ENCODE measurements around the gene ULK4. TPM values are rescaled to one million over a fixed set of nuclear protein-coding genes. Genes with fewer than 3 reads are reported as not detected.
"Not testable (repeated sequence)": the region's sequence is repeated elsewhere in the genome, so short reads cannot be mapped to it uniquely, and the experiment has no call there.

Gene ULK4
- total RNA-seq, 2 donors from 2014 or later: 4.4 to 8.3 TPM

DNA sequence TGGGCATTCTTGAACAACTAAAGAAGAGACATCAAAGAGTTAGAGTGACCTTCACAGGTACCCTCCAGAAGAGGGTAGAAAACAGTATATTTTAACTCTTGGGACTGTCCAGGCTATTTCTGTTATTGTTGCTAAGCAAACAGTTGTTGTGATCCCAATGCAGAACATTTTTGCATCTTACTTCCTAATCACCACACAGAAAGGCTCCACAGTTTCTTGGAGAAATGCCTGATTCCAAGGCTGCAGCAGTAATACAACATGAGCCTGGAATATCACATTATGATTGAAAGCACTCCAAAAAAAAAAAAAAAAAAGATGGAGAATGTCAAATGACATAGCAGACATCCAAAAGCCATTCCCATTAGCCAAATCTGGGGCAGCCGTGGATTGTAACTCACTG lies 567.0 kb downstream of the ULK4 start:
- intact Hi-C loops (cut with DNase I): no loop called here
- Histone ChIP-seq H3K27ac (no peak overlapping the region), H3K9me3 (no peaks in the 10 kb centered on the region), H3K27me3 (no peaks in the 10 kb centered on the region), H3K4me1 (no peaks in the 10 kb centered on the region), H3K4me3 (no peak overlapping the region), H3K36me3 (no peaks in the 10 kb centered on the region), H3K9ac (ENCODE audit: low read depth in 2 of 2, low read length in 2 of 2) (no peak overlapping the region)
- TF ChIP-seq, protein P1, sequence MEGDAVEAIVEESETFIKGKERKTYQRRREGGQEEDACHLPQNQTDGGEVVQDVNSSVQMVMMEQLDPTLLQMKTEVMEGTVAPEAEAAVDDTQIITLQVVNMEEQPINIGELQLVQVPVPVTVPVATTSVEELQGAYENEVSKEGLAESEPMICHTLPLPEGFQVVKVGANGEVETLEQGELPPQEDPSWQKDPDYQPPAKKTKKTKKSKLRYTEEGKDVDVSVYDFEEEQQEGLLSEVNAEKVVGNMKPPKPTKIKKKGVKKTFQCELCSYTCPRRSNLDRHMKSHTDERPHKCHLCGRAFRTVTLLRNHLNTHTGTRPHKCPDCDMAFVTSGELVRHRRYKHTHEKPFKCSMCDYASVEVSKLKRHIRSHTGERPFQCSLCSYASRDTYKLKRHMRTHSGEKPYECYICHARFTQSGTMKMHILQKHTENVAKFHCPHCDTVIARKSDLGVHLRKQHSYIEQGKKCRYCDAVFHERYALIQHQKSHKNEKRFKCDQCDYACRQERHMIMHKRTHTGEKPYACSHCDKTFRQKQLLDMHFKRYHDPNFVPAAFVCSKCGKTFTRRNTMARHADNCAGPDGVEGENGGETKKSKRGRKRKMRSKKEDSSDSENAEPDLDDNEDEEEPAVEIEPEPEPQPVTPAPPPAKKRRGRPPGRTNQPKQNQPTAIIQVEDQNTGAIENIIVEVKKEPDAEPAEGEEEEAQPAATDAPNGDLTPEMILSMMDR (IDR thresholded peaks at IDR 0.05): no peak
- DNase-seq: no peak

GRCh38 chr3:41370765-41371535 lies 591.0 kb downstream of the ULK4 start:
- H3K4me1 ChIP-seq; H3K9me3 ChIP-seq; H3K27me3 ChIP-seq; DNase-seq; H3K36me3 ChIP-seq; H3K27ac ChIP-seq; H3K4me3 ChIP-seq; H3K9ac ChIP-seq (ENCODE audit: low read depth in 2 of 2, low read length in 2 of 2); intact Hi-C loops (cut with DNase I): not testable (repeated sequence)

DNA sequence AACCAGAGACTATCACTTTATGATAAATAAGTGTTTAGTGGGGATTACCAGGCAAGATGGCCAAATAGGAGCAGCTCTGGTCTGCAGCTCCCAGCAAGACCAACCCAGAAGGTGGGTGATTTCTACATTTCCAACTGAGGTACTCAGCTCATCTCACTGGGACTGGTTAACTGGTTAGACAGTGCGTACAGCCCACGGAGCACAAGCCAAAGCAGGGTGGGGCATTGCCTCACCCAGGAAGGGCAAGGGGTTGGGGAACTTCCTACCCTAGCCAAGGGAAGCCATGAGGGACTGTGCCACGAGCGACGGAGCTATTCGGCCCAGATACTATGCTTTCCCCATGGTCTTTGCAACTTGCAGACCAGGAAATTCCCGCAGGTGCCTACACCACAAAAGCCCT lies 591.6 kb downstream of the ULK4 start:
- Histone ChIP-seq H3K36me3 (no peaks in the 10 kb centered on the region), H3K4me3 (no peak overlapping the region), H3K4me1 (no peaks in the 10 kb centered on the region), H3K27me3 (no peaks in the 10 kb centered on the region), H3K9me3 (no peaks in the 10 kb centered on the region), H3K27ac (no peak overlapping the region), H3K9ac (ENCODE audit: low read depth in 2 of 2, low read length in 2 of 2) (no peak overlapping the region)
- intact Hi-C loops (cut with DNase I): no loop called here
- DNase-seq: no peak
- TF ChIP-seq, protein P1 (IDR thresholded peaks at IDR 0.05): no peak

- Histone ChIP-seq H3K9me3 (no peaks in the 10 kb centered on the region), H3K4me3 (no peak overlapping the region), H3K27ac (no peak overlapping the region), H3K4me1 (no peaks in the 10 kb centered on the region), H3K27me3 (no peaks in the 10 kb centered on the region), H3K36me3 (no peaks in the 10 kb centered on the region), H3K9ac (ENCODE audit: low read depth in 2 of 2, low read length in 2 of 2) (no peak overlapping the region)
- DNase-seq: no peak
- TF ChIP-seq, protein P1 (IDR thresholded peaks at IDR 0.05): no peak
- intact Hi-C loops (cut with DNase I): no loop called here
Observed at GRCh38 chr3:41369838-41370237, 592.1 kb downstream of the ULK4 start.

GRCh38 chr3:41365973-41366372 lies 595.9 kb downstream of the ULK4 start:
- TF ChIP-seq, protein P1 (IDR thresholded peaks at IDR 0.05): no peak
- no peak overlapping the region for H3K27ac ChIP-seq
- no peak for DNase-seq
- H3K4me3 ChIP-seq: no peak overlapping the region
- intact Hi-C loops (cut with DNase I): no loop called here
- H3K9me3 ChIP-seq: no peaks in the 10 kb centered on the region
- H3K4me1 ChIP-seq: no peaks in the 10 kb centered on the region
- no peaks in the 10 kb centered on the region for H3K36me3 ChIP-seq
- H3K27me3 ChIP-seq: no peaks in the 10 kb centered on the region
- no peak overlapping the region for H3K9ac ChIP-seq (ENCODE audit: low read depth in 2 of 2, low read length in 2 of 2)

- DNase-seq: no peak
- TF ChIP-seq, protein P1 (IDR thresholded peaks at IDR 0.05): no peak
- Histone ChIP-seq H3K27me3 (no peaks in the 10 kb centered on the region), H3K4me1 (no peaks in the 10 kb centered on the region), H3K36me3 (no peaks in the 10 kb centered on the region), H3K9me3 (no peaks in the 10 kb centered on the region), H3K9ac (ENCODE audit: low read depth in 2 of 2, low read length in 2 of 2) (no peak overlapping the region), H3K4me3 (no peak overlapping the region), H3K27ac (no peak overlapping the region)
- intact Hi-C loops (cut with DNase I): no loop called here
Observed at GRCh38 chr3:41364736-41365135, 597.2 kb downstream of the ULK4 start.
